SKM-1 treated with dmso at 0.1 percent for 144 hours (cell line): Measurements from ENCODE around the gene CFAP99.
"Not testable (repeated sequence)": the region's sequence is repeated elsewhere in the genome, so short reads cannot be mapped to it uniquely, and the experiment has no call there.

Experiments used
- DNase-seq: peaks from one replicate; lab custom pipeline; 2025; ENCODE audit not compliant: unreplicated experiment; lab: John Stamatoyannopoulos, UW

The CFAP99 gene

DNA sequence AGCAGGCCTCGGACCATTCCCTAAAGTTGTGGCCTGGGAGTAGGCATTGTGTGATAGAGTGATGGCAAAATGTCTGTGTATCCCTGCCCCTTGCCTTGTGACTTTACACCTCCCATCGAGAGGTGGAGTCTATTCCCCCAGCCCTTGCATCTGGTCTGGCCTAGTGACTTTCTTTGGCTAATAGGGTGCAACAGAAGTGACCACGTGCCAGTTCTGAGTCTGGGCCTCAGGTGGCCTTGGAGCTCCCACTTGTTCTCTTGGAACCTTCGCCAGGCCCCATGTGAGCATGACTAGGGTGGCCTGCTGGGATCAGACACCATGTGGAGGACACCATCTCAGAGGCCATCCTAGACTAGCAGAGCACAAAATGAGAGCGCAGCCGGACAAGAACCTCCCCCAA, 46.3 kb downstream of the CFAP99 start:
- DNase-seq = no peak

DNA sequence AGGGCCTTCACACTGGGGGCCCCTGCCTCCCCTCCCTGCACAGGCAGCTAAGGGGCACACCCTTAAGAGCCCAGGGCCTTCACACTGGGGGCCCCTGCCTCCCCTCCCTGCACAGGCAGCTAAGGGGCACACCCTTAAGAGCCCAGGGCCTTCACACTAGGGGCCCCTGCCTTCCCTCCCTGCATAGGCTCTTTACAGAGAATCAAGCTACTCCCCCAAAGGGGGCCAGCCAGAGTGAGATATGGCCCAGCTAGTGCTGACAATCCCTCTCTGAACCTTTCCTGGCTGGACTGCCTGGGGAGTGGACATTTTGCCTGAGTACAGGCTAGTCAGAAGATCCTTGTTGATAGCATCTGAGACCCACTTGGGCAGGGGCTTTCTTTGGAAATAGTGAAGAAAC, 46.8 kb downstream of the CFAP99 start:
- DNase-seq = not testable (repeated sequence)

- peak; percentile 100 for DNase-seq
These were observed 49.9 kb downstream of the CFAP99 start, which contains the start of gene RNF4 for GRCh38 chr4:2468456-2469191. Gene RNF4, plus strand, starts transcription at chr4:2469106. Its CDS starts 21,388 bp downstream, at chr4:2490494.

DNA sequence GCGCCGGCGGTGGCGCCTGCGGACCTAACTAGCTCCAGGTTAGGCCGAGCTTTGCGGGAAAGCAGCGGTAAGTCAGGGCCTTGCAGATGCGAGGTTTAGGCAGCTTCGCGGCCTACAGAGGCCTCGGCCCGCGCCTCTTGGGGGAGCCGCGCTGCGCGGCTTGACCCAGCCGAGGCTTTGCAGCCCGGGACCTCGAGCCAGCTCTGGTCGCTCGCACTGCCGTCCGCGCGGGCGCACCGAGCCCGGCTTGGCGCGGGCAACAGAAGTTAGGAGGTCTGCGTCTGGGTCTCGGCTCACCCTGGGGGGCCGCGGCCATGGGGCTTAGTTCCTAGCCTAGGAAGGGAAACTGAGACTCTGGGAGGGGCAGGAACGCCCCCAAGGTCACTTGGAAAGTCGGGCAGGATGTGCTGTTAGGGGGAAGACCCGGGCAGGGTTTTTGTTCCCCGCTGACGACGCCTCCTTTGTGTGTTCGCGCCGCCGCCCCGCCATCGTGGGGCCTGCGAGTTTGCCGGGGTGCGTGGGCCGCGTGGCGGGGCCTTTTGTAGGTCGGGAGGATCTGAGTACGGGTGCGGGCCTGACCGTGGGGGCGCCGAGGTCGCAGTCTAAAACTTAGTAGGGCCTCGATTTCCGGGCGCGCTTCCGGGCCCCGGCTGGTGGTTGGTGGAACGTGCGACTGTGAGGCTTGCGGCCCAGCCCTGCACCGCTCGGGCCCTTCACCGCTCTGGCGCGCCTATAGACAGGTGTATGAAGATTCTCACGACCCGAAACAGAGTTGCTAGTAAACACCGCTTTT, 50.6 kb downstream of the CFAP99 start:
- no peak for DNase-seq

GRCh38 chr4:2470791-2471190, 52.0 kb downstream of the CFAP99 start:
- no peak for DNase-seq

- no peak for DNase-seq
These were observed 53.4 kb downstream of the CFAP99 start for GRCh38 chr4:2472187-2472586.

- DNase-seq = no peak
These were observed 59.5 kb downstream of the CFAP99 start for GRCh38 chr4:2478229-2478628.

DNA sequence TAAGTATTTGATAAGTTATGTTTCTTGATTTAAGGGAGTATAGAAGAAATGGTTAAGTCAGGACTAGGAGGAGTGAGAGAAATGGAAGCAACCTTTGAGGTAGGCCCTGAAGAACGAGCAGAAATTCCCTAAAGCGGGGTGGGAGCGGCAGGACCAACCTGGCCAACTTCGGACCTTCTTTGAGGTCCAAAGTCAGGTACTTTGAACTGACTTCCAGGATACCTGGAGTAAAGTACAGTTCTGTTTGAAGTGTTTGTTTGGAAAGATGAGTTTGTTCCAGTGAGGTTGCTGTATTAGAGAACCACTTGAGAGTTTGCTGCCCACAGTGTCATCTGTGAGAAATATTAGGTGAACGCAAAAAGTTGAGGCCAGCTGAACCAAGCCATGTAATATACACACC, 61.9 kb downstream of the CFAP99 start:
- no peak for DNase-seq

GRCh38 chr4:2482192-2482591, 63.4 kb downstream of the CFAP99 start:
- DNase-seq = no peak

DNA sequence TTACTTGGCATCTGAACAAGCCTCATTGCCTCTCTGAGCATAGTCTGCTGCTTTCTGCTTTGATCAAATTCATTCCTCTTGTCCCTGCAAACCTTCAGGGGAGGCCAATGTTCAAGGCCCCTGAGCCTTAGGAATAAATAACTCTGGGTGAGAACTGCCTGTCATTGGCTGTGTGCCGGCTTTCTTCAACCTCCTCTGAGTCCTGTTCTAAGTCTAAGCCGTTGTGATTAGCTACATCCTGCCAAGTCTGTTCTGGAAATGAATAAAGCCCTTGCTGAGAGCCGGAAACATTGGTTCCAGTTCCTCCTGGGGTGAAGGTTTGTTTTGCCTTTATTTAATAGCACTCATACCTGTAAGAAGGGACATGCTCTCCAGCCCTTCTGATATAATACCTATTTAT, 63.9 kb downstream of the CFAP99 start:
- no peak for DNase-seq

DNA sequence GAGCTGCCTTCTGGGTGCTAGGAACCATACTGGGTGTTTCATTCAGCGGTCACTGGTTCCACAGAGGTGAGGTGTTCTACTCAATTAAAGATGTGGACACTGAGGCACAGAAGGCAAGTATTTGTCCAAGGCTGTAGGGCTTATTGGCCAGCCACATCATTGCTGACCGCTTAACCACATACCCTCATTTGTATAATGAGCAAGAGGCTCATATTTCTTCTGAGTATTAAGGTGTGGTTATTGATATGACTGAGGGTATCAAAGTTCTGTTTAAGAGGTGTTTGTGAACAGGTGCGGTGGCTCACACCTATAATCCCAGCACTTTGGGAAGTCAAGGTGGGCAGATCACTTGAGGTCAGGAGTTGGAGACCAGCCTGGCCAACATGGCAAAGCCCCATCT, 64.5 kb downstream of the CFAP99 start:
- DNase-seq = no peak

DNA sequence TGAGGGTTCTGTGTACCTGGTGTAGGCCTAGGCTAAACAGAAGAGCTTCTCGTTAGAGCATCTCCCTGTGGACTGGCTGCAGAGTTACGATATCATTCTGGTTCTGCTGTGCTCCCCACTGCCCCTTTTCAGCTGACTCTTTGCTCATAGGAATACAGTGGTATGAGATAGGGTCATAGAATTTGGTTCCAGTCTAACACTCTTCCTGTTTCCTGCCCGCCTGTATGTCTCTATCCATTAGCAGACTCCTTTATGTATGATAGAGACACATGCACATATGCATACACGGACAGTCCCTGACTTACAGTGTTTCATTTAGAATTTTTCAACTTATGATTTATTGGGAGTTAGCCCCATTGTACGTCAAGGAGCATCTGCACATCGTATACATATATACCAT, 65.4 kb downstream of the CFAP99 start:
- DNase-seq = no peak

DNA sequence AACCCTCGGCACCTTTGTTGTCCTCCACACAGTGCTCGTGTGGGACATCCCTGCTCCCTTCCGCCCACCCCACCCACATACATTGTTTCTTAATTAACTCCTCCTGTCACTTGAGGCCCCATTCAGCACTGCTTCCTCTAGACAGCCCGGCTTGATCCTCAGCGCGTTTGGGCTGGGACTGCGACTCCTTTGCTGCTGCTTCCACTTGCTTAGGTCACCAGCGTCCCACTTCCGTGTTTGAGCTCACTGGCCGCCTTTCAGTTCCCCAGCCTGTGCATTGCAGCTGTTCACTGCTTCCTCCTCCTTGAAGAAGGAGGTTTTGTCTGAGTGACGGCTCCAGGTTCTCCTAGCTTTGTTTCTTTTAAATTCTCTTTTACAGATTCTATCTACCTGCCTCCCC, 66.2 kb downstream of the CFAP99 start:
- peak; percentile 98 for DNase-seq

GRCh38 chr4:2485956-2486355, 67.2 kb downstream of the CFAP99 start:
- no peak for DNase-seq

DNA sequence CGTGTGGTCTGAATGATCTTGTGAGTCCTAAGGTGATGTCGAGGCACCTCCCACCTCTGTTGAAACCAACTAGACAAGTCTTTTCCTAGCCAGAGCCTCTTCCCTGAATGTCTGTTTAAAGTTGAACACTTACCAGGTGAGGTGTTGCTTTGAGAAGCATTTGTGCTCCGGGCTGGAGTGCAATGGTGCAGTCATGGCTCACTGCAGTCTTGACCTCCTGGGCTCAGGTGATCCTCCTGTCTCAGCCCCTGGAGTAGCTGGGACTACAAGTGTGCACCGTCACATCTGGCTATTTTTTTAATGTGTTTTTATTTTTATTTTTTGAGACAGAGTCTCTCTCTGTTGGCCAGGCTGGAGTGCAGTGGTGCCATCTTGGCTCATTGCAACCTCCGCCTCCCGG, 68.2 kb downstream of the CFAP99 start:
- DNase-seq = no peak

- no peak for DNase-seq
These were observed 68.9 kb downstream of the CFAP99 start for GRCh38 chr4:2487632-2488031.

GRCh38 chr4:2489081-2489805, 70.5 kb downstream of the CFAP99 start:
- DNase-seq = no peak

DNA sequence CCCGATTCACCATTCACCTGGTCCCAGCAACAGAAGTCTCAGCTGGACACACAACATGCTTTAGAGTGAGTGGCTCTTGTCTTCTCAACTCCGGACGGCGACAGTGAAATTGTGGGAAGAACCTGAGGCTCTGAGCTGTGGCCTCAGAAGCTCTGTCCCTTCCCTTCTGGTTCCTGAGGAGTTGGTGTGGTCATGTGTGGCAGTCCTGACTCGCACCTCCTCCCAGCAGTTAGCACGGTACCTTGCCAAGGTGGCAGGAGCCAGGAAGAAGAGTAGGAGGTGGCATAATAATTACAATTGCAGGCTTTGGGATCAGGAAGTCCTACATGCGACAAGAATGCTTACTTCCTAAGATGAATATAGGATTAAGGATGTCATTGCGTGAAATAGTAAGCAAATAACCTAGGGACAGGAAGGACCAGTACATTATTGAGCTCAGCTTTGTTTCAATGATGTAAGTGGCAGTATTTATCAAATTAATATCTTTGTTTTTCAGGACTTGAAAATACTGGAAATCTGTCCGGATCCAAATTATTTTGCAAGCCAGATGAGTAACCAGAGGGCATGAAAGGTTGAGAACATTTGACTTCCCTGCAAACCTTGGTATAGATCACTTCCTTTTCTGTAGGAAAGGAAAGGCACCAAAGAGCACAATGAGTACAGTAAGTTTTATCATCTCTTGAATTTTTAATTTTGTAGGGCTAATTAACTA, 71.2 kb downstream of the CFAP99 start:
- DNase-seq = no peak

GRCh38 chr4:2492970-2493369, 74.2 kb downstream of the CFAP99 start:
- no peak for DNase-seq

GRCh38 chr4:2494992-2495391, 76.2 kb downstream of the CFAP99 start:
- DNase-seq = no peak

DNA sequence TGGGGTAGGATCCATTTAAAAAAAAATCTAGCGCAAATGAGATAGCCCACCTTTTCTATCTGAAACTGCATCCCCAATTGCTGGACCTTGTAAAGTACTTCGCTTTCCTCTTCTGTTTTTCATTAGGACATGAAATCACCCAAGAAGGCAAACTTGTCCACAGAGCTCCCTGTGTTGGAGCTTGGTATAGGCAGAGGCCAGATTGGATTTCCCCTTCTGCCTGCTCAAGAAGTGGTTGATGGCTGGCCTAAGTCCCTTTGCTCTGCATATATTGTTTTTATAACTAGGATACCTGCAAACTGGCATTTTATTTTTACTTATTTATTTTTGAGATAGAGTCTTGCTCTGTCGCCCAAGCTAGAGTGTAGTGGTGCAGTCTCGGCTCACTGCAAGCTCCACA, 78.6 kb downstream of the CFAP99 start:
- DNase-seq = no peak
